HG03064 (cell line): ENCODE data around the gene CCDC85B.
"Not testable (repeated sequence)": the region's sequence is repeated elsewhere in the genome, so short reads cannot be mapped to it uniquely, and the experiment has no call there.

Experiments
- ATAC-seq: cut with Tn5 transposase; IDR thresholded peaks from one replicate; pipeline ENCODE4 v1.9.1; 2021; ENCODE audit warnings: low read depth; ENCODE audit not compliant: unreplicated experiment

The CCDC85B gene

DNA sequence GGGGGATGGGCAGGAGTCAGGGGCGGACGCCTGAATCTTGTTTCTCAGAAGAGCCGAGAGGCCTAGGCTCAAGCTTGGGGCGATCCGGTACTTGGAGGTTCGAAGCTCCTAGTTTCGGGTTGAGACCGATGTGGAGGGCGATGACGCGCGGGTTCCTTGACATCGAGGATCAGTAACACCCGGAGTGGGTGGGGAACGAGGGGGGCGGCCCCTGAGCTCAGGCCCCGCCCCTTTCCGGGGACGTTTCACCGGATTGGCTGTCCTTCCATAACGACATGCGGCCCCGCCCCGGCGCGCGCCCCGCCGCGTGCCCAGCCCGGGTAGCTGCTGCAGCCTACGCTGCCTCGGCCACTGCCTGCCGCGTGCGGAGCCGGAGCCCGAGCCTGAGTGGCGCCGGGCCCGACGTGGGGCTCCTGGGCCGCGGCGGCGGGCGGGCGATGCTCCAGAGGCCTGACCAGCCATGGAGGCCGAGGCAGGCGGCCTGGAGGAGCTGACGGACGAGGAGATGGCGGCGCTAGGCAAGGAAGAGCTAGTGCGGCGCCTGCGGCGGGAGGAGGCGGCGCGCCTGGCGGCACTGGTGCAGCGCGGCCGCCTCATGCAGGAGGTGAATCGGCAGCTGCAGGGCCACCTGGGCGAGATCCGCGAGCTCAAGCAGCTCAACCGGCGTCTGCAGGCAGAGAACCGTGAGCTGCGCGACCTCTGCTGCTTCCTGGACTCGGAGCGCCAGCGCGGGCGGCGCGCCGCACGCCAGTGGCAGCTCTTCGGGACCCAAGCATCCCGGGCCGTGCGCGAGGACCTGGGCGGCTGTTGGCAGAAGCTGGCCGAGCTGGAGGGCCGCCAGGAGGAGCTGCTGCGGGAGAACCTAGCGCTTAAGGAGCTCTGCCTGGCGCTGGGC lies at the start of gene CCDC85B:
CCDC85B (plus strand) TSS at position 350 of the 895 bp plus-strand sequence; CDS start at position 461, 111 bp downstream.
- ATAC-seq: peak; percentile 50

DNA sequence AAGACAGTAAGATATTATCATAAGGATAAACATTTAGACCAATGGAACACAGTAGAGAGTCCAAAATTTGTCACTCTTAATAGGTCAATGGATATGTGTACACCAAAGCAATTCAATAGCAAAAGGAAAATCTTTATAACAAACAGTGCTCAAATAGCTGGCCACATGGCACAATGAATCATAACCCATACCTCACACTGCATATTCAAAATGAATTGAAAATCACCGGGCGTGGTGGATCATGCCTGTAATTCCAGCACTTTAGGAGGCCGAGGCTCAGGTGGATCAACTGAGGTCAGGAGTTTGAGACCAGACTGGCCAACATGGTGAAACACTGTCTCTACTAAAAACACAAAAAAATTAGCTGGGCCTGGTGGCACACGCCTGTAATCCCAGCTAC lies 48.3 kb upstream of the CCDC85B start:
- no peak for ATAC-seq

DNA sequence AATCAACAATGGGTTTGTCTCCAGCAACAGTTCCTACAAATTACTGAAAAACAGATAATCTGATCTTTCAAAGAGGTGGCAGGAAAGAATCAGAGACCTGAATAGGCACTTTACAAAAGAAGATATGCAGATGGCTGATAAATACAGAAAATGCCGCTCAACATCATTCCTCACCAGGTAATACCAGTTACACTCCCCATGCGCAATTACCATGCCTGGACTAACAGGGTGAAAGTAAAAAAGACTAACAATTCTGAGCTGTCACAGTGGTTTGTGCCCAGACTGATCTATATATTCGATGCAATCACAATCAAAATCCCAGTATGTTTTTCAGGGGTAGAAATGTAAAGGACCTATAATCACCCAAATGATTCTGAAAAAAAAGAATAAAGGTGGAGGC lies 46.7 kb upstream of the CCDC85B start:
- no peak for ATAC-seq

DNA sequence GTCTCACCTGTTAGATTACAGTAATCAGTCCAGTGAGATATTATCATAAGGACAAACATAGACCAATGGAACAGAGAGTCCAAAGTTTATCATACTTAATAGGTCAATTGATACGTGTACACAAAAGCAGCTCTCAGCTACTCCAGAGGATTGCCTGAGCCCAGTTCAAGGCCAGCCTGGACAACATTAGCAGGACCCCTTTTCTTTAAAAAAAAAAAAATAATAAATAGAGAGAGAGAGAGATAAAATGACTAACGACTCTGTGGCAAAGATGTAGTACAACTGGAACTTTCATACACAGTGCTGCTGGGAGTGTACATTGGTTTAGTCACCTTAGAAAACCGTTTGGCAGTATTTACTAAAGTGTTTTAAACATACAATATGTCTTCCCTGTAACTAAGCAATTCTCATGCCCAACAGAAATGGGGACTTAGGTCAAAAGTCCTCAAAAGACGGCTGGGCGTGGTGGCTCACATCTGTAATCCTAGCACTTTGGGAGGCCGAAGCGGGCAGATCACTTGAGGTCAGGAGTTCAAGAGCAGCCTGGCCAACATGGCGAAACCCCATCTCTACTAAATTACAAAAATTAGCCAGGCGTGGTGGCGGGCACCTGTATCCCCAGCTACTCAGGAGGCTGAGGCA lies 46.1 kb upstream of the CCDC85B start:
- ATAC-seq: no peak

DNA sequence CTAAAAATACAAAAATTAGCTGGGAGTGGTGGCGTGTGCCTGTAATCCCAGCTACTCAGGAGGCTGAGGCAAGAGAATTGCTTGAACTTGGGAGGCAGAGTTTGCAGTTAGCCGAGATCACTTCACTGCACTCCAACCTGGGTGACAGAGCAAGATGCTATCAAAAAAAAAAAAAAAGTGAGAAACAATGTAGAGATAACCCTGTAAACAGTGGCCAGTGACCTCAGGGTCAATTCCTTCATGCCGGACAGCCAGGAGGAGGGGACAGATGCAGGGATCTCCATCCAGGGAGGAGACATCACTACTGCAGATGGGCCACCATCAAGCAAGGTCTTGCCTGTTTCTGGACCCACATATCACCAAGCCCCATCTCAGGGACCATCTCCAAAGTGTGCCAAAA lies 42.7 kb upstream of the CCDC85B start:
- no peak for ATAC-seq

DNA sequence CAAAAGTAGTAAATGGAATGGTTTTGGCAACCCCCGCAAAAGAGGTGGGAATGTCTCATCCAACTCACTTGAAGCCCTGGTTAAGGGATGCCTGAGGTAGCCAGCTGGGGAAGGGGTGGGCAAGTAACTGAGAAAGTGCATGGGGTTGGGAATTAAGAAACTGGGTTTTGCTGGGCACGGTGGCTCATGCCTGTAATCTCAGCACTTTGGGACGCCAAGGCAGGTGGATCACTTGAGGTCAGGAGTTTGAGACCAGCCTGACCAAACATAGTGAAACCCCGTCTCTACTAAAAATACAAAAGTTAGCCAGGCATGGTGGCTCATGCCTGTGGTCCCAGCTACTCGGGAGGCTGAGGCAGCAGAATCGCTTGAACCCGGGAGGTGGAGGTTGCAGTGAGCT lies 41.8 kb upstream of the CCDC85B start:
- not testable (repeated sequence) for ATAC-seq

DNA sequence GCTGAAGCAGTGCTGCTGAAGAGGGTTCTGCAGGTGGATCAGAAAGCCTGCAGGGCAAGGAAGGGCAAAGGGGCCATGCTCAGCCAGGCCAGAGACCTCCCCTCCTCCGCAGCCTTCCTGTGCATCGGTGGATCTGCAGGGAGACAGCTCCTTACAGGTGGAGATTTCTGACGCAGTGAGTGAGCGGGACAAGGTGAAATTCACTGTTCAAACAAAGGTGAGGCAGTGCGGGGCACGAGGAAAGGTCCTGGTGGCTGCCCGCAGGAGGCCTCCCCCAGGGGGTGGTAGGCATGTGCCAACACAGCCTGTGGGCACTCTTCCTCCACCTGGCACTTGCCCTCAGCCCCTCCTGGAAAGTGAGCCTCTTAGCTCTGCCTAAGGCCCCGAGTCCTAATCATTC lies 41.1 kb upstream of the CCDC85B start:
- ATAC-seq: no peak

DNA sequence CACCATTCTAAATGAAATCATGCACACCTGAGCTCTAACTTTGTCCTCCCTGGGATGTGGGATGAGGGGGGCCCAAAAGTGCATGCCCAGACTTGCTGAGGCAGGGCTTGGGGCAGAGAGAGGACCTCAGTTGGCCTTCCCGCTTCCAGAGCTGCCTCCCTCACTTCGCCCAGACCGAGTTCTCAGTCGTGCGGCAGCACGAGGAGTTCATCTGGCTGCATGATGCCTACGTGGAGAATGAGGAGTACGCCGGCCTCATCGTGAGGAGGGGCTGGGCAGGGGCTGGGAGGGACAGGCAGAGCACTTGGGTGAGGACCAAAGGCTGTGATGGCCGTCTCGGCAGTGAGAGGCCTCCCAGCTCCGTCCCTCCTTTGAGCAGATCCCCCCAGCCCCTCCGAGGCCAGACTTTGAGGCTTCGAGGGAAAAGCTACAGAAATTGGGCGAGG lies 40.7 kb upstream of the CCDC85B start:
- ATAC-seq: no peak

DNA sequence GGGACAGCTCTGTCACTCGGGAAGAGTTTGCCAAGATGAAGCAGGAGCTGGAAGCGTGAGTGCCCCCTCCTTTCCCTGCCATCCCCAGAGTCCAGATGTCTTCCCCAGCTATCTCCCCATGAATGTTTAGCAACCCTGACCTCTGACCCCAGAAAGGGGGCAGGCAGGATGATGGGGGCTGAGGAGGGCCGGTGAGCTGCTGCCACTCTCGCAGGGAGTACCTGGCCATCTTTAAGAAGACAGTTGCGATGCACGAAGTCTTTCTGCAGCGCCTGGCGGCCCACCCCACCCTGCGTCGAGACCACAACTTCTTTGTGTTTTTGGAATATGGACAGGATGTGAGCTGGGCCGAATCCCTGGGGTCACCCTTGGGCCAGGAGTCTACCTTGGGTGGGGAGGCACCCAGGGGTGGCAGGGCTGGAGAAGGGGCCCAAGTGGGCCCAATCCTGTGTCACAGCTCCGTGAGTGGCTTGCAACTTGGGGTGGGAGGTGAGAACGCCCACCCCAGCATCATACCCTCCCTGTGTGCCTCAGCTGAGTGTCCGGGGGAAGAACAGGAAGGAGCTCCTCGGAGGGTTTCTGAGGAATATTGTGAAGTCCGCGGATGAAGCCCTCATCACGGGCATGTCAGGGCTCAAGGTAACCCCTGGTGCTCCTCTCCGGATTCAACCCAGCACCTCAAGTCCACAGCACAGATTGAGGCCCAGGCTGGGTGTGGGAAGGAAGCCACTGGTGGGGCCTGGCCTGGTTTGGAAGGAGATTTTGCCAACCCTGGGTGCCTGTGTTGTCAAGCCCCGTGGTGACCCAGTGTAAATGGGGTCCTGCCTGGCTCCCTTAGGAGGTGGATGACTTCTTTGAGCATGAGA lies 40.0 kb upstream of the CCDC85B start:
- no peak for ATAC-seq

DNA sequence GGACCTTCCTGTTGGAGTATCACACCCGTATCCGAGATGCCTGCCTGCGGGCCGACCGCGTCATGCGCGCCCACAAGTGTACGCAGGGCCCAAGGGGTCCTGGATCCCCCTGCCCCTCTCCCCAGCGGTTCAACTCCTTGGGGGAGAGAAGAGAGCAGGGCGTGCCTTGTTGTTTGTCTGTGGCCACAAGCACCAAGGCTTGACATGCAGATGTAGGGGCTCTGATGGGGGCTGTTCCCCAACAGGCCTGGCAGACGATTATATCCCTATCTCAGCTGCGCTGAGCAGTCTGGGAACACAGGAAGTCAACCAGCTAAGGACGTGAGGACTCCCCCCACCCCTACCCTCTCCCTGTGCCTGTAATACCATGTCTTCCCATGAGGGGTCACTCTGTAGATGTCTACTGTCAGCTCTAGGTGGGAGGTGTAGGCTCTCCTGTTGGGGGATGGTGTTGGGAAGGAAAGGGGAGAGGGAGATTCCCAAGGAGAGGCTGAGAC lies 39.3 kb upstream of the CCDC85B start:
- ATAC-seq: no peak

DNA sequence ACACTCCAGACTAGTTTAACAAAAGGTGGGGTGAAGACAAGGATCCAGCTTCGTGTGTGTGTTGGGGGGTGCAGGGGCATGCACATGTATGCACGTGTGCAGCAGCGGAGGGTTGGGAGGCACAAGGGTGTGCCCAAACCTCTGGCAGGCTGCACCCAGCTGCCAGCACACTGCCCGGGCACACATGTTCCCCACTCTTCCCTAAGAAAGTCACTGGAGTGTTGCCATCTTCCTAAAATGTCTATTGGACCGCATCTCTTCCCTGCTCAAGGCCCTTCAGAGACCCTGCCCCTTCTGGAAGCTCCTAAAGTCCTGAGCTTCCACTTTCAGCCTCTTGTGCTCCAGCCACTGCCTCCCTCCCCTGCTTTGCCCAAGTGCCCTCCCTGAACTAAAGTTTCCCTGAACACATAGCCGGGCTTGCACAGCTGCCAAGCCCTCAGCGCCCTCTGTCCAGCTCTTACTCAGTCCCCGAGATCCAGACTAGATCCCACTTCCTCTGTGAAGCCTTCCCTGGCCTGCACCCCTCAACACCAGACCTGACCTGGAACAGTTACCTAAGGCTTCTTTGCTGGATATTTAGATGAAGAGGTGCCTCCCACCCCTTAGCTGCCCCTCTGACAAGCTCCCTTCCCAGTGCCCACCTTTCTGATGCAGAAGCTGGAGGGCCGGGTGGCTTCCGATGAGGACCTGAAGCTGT lies 38.5 kb upstream of the CCDC85B start:
- ATAC-seq: no peak

DNA sequence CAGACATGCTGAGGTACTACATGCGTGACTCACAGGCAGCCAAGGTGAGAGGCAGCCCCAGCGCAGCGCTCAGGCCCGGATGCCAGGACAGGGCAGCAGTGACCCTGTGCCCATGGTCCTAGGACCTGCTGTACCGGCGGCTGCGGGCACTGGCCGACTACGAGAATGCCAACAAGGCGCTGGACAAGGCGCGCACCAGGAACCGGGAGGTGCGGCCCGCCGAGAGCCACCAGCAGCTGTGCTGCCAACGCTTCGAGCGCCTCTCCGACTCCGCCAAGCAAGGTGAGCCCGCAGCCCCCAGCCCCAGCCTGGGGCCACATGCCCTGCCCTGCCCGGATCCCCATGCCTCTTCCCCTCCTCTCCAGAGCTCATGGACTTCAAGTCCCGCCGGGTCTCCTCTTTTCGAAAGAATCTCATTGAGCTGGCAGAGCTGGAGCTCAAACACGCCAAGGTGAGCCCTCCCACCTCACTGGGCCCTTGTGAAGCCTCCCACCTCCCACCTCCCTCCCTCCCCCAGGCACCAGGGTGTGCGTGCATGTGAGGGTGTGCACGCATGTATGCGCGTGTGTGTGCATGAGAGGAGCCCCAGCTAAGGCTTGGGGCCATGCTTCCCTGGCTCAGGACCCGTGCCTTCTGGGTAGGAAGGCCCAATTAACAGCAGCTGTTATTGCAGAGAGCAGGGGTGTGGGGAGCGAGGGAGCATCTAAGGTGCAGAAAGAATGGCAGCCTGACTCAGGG lies 37.8 kb upstream of the CCDC85B start:
- ATAC-seq: no peak

DNA sequence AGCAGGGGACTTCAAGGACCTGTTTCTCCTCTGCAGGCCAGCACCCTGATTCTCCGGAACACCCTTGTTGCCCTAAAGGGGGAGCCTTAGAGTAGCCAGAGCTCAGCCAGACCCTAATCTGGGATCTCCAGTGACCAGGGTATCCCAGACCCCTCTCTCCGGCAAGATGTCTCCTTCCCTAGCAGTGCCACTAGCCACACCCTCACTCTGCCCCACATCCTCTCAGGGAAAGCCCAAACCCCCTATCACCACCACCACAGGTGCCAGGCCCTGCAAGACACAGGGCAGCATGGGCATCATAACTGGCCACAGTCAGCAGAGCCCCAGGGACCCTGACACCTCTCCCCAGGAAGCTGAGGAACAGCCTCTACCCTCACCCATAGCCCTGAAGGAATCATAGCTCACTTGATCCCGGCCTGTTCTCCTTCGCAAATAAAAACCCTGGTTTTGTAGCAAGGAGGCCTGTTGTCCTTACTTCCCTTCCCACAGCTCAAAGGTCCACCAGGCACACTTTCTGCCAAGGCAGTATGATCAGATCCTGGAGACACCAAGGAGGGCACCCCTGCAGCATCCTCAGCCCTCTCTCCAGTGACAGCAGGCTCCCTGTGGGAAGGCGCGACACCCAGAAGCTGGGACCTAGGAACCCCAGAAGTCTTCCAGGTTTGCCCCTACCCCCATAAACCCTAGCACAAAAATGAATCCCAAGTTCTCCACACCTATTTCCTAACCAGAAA lies 37.1 kb upstream of the CCDC85B start:
- ATAC-seq: no peak

DNA sequence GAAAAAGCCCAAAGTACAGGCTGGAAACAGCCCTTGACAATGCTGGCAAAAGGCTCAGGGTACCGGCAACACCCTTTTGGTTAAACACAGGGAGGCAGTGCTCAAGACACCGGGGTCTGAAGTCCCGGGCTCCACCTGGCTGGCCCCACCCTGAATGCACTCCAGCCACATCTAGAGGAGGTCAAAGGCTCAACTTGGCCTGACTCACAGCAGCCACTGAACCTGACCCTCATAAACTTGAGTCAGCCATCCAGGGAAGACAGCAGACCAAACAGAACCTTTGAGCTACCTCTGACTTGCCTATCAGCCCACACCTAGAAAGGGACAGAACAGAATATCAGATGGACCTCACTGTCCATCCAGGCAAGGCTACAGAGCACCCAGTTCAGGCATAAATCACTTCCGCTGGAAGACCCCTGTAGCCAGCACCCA lies 36.3 kb upstream of the CCDC85B start:
- no peak for ATAC-seq

DNA sequence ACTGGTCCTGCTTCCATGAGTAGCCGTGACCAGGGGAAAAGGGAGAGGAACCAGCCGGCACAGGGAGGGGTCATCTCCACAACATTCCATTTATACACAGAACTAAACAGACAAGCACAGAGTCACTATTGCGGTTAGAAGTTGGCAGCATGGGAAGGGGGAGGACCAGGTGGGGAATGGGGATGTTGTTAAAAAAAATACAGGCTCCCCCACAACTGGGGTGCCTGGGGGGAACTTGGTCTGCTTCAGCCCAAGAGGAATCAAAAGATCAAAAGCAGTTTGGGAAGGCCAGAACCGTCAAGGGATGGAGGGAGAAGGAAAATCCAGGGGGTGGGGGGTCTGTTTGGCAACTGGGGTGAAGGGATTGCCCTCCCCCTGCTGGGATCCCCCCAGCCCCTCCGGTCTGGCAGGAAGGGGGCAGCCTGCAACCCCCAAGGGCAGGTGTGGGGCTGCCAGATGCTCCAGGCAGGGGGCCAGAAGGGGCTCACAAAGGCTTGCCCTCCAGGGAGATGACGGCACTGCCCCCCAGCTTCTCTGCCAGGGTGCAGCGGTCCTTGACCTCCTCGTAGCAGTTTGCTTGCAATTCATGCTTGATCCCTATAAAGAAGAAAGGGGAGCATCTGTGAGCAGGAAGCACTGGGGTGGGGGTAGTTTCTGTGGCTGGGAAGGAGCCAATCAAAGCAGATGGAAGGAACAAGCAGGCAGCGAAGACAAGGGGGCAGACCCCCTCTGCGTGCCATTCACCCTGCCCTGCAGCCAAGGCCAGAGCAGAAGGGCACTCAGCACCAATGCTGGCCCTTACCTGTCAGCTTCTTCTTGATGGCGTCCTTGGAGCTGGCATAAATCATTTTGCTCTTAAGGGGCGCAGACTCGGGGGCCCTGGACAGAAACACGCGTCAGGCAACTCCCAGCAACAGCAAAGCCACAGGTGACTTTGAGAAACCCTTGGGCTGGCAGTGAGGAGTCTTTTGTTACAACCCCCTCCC lies 35.3 kb upstream of the CCDC85B start:
- ATAC-seq: no peak

DNA sequence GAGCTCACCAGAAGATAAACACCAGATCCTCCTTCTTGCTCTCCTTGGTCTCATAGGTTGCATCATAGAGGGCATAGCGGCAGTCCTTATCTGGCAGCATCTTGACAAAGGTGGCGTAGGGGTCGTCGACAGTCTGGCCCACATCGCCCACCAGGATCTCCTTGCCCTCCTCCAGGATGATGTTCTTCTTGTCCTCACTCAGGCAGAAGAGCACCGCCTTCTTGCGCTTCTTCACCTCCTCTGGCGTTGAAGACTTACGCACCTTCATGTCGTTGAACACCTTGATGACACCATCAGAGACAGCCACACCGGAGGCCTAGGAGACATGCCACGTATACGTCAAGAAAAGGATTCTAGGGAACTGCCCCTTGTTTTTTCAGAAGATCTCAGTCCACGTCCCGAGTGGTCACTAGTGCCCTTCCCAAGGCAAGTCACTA lies 34.5 kb upstream of the CCDC85B start:
- ATAC-seq: no peak

DNA sequence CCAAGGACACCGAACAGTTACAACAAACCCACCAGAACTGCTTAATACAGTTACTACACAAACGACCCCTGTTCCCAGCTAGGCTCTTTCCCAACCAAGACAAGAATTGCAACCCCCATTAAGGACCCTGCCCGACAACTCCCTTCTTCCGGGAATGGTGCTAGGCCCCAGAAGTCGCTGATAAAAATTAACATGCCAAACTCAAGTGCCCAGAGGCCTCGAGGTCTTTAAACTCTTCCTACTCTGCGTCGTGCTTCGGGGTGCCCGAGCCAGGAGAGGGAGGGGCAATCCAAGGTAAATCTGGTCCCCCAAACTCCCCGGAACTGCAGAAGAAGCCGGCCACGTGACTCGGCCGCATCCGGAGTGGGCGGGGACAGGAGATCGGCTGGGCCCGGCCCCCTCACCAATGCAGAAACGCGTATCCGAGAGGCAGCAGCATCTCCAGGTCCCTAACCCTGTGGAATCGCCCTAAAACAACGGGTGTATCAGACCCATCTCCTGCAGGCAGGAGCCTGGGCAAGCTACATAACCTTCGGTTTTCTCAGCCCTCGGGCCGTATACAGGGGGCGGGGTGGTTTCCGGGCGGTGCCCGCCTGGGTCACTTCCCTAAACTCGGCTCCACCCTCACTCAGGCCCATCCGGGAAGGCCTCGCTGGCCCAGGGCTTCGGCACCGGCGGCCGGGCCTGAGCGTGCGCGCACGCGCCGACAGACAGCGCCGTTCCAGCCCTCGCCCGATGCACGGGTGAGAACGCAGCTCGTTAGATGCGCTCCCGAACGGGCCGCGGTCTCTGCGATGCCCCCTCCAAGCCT lies 33.6 kb upstream of the CCDC85B start:
- ATAC-seq: no peak
